GOT3 (cell line): ENCODE data around the gene EML4.
"Not testable (repeated sequence)": the region's sequence is repeated elsewhere in the genome, so short reads cannot be mapped to it uniquely, and the experiment has no call there.

ENCODE experiments used
- DNase-seq: peaks from one replicate; lab custom pipeline; 2025; ENCODE audit warnings: mixed read lengths; lab: John Stamatoyannopoulos, UW

The EML4 gene

DNA sequence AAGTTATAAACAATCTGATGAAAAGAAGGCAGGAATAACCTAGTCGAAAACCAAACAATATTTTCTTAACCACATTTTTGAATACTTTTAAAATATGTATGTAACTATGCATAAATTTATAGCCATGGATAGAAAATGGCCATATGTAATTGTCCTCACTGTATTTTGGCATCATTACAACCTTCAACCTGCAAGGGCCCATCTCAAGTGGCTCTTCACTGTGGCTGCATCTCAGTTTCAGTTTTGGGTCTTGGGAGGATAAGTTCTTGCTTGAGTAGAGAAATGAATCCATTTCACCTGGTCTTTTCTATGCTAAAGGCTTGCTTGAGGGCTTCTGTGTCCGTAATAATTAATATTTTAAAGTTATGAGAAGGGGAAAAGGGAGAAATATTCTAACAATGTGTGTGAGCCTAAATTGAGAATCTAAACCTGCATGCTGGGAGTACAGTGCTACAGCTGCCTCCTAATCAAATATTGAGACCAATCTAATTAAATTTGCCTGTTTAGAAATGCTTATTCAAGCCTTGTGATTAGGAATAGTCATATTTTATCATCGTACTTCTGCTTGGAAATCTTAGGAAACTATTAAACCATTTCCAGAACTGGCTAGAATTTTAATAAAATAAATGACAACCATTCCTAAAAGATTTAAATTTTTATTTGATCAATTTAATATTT, 92.5 kb downstream of the EML4 start:
- no peak for DNase-seq

DNA sequence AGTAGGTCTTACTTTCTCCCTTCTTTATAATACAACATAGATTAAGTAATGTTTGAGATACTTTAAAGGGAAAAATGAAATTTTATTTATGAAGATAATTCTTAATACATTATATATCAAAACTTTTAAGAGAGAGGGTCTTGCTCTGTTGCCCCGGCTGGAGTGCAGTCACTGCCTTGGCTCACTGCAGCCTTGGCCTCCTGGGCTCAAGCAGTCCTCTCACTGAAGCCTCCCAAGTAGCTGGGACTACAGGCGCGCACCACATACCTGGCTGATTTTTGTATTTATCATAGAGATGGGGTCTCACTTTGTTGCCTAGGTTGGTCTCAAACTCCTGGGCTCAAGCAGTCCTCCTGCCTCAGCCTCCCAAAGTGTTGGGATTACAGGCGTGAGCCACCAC, 97.1 kb downstream of the EML4 start:
- DNase-seq: no peak

DNA sequence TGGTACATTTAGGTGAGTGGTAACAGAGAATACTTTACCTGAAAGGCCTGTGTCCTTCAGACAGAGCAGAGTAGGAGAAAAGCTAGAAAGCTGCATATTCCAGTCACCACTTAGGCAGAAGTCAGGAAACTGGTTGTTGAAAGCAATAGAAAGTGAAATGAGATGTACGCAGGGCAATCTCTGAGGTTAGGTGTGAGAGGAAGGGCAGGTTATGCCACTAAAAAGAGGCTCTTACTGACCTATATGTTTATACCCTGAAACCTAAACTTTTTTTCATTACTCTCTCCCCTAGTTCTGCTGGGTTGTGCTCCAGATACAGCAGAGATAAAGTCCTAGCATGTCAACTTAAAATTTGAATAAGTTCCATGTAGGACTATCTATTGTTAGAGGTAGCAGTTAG, 98.4 kb downstream of the EML4 start:
- no peak for DNase-seq

DNA sequence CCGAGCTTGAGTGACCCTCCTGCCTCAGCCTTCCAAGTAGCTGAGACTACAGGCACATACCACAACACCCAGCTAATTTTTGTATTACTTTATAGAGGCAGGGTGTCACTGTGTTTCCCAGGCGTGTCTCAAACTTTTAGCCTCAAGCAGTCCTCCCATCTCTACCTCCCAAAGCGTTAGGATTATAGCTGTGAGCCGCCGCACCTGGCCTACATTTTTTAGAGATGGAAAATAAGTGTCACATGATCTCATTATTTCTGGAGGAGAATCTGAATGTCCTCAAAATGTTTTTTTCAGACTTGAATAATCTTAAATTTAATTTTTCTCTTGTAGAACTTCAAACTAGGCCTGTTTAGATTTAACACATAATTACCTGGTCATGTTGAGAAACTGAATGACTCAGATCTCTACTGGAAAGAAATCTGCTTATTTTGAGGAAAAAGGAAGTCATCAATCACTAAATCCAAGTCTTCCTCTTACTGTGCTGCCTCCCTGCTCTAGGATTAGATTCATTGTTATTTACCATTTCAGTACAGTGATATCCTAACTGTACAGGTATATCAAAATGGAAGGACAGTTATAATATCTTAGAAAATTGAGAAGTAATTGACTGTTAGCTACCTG, 99.5 kb downstream of the EML4 start:
- no peak for DNase-seq

DNA sequence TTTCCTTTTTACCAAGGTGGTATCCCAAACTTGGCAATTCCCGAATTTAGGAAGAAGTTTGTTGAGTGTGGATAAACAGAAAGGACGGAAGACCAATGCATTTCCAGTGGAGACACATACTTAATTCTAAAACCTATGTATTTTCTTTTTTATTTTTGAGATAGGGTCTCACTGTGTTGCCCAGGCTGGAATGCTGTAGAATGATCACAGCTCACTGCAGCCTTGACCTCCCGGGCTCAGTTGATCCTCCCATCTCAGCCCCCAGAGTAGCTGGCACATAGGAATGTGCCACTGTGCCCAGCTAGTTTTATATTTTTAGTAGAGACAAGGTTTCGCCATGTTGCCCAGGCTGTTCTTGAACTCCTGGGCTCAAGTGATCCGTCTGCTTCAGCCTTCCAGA, 101.6 kb downstream of the EML4 start:
- no peak for DNase-seq

DNA sequence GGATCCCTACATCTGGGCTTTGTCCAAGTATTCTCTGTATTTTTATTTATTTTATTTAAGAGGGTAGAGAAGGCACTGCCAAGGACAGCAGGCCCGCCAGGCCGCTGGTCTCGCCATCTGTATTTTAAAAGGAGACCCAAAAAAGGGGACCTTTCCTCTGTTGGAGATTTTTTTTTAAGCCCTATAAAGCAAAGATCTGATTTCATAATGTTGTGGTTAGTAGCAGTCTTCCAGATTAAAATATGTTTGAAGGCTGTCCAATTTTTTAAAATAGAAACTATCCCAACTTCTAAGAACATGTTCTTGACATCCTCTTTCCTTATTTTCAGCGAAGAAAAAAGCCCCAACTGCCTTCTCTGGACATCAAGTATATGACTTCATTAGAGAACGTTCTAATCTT, 102.1 kb downstream of the EML4 start:
- not testable (repeated sequence) for DNase-seq

DNA sequence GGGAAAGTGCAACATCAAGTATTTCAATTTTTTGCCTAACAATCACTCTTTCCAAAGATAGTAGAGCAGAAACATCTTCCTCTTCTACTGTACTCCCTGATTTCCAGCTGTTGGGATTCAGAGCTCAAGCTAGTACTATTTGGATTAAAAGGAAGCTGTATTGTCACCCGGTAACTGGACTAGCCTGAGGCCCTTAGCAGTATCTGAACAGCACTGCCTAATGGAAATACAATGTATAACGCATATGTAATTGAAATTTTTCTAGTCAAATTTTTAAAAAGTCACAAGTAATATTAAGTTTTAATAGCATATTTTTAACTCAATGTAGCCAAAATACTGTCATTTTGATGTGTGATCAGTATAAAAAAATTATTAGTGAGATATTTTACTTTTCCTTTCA, 105.7 kb downstream of the EML4 start:
- DNase-seq: no peak

DNA sequence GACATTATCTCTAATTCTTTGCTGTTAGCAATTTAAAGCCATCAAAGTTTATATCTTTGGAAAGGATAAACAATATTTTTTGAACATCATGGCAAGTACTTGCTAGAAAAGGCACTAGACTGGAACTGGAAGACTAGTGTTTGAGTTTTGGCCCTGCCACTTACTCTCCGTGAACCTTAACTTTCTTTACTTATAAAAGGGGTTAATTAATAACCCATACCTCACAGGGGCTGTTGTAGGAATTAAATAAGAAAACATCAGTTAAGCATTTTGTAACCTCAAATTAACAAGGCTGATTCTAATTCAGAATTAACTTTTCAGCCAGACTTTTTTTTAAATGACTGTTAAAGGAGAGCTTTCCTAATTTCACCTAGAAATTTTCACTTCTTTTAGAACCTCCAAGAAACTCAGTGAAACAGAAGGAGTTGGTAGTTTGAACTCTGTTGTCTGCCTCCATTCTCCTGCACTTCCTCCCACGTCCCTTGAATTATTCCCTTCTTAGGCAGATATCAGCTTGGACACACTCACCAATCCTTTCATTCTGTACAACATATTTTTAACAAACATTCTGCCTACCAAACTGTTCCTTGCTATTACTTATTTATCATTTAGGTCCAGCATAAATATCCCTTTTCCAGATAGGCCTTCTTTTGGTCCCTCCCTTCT, 112.4 kb downstream of the EML4 start:
- no peak for DNase-seq

DNA sequence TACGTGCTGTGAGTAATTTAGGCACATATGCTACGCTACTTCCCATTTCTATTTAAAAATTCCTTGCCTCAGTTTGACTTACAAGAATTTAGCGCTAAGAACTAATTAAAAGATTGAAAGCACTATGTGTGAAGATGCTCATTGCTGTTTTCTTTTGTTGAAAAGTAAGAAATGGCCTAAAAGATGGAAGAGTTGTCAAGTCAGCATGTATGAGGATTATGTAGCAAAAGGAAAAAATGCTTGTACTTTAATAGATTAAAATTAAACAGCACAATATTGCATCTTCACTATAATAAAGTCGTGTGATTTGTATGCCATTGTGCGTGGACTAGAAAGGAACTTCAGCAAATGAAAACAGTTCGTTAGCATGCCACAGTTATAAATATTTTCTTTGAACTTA, 114.9 kb downstream of the EML4 start:
- no peak for DNase-seq

DNA sequence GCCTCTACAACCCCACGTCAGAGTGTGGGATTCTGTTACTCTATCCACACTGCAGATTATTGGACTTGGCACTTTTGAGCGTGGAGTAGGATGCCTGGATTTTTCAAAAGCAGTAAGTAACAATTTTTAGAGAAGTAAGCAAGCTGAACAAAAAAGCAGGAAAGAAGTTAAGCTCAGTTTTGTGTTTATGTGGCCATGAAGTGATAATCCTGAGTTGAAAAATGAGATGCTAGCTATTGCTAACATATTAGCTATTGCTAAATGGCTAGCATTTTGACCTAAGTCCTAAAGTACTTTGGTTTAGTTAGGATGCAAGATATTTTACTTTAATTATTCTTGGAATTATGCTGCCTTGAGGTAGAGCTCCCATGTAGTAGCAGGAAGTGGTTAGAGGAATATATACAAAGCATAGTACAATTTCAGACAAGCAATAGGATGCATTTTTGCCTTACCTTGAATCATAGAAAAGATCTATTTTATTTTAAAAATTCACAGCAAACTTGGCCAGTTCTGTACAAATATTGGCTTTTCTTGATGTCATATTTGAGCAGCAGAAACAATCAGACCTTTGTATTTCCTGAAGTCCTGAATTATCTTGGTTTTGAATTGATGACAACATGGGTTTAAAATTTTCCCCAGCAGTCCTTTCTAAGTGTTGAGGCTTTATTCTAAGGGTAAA, 117.3 kb downstream of the EML4 start:
- no peak for DNase-seq

DNA sequence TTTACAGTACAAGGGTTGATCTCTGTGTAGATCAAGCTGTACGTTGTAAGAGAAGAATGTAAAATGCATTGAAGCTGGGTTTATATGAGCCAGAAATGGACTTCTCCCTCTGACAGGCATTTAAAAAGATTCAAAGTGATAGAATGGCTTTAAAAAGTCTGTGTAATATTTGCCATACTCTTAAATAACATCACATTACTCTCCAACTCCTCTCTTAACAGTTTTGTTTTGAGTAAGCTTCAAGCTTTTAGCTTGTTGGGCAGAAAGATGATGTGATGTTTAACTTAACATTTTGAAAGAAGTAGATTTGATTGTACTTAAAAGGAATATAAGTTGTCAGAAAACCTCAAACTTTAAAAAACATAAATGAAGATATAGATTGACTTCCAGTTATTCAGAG, 119.7 kb downstream of the EML4 start:
- no peak for DNase-seq

DNA sequence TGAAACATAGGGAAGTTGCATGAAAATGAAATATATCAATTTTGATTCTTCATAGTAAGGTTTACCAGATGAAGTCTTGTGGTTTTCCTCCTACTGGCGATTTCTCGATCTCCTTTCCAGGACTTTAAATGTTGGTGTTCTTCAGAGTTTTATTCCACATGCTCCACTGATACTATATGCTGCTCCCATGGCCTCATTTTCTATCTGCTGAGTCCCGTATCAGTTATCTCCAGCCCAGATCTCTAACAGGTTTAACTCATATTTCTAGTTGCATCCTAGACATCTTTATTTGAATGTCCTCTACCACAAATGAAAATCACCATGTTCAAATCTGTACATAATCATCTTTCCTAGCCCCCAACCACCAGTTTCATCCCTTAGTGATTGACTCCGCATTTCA, 120.1 kb downstream of the EML4 start:
- no peak for DNase-seq

DNA sequence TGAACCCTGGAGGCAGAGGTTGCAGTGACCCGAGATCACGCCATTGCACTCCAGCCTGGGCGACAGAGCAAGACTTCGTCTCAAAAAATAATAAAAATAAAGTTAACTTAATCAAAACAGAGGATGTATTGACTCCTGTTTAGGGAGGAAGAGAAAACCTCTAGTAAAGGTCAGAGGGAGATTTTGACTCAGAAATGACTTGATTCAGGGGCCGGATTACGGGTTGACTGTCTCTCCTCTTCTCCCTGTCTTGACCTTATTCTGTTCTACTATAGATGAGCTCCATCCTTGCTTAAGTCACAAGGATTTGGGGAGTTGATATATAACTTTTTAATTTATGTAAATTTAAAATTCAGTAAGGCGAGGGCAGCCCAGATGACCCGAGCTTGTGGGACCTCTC, 120.9 kb downstream of the EML4 start:
- no peak for DNase-seq

DNA sequence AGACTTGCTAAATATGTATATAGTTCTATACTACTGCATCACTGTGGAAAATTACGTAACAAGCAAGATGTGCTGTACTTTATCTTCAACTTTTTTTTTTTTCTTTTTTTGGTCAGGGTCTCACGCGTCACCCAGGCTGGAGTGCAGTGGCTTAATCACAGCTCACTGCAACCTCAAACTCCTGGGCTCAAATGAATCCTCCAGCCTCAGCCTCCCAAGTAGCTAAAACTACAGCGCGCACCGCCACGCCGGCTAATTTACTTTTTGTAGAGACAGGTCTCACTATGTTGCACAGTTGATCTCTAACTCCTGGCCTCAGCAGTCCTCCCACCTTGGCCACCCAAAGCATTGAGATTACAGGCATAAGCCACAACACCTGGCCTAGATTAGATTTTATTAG, 123.9 kb downstream of the EML4 start:
- DNase-seq: no peak

DNA sequence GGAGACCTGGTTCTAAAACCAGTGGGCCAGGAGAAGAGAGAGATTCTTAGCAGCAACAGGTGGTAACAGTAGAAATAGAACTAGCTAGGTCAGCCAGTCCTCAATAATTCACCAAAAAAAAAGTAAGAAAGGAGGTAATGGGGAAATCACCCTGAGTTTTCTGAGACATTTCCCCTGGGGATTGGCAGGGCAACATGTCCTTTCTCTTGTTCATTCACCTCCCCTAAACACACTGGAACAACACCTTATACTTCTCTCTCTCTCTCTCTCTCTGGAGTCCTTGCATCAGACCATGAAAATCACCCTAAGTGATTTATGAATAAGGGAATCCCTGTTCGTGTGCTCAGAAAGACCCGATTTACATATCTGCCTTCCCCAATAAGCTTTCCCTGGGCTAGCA, 127.1 kb downstream of the EML4 start:
- no peak for DNase-seq

DNA sequence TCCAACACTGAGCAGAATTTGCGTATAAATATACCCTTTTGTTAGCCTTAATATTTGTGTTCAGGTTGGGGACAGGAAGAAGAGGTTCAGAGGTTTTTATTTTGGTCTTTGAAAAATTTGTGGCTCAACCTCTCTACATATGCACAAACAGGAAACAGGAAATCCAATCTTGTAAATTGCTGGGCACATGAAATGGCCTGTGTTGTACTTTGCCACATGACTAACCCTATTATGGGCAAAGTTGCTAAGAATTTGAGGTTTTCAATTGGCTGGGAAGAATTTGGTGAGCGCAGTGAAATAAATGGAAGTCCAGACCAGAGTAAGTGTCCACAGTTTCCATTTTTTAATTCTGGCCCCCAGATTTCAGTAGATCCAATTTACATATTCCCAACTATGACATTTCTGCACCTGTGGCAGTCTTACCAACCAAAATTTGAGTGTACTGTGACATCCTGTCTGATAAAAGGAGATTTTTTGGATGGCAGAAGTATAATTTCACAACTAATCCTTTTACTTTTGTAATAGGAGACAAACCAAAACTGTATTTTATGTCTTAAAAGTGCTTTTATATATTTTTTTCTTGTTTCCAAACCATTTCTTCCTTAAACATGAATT, 128.3 kb downstream of the EML4 start:
- no peak for DNase-seq

DNA sequence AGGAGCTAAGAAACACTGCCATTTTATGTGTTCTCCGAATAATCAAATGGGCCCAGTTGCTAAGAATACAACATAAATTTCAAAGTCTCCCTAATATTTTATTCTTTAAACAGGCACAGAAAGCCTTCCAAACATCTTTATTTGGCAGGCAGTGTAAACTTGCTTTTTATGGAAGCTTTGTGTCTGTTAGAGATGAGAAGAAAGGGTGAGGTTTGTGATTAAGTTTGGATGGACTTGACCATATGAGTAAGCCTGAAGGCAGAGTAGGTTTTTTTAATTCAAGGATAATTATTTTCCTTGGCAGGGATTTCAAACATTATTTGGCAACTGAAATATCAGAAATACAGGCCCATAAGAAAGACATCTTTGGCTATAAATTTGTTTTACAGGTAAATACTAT, 129.0 kb downstream of the EML4 start:
- DNase-seq: no peak

DNA sequence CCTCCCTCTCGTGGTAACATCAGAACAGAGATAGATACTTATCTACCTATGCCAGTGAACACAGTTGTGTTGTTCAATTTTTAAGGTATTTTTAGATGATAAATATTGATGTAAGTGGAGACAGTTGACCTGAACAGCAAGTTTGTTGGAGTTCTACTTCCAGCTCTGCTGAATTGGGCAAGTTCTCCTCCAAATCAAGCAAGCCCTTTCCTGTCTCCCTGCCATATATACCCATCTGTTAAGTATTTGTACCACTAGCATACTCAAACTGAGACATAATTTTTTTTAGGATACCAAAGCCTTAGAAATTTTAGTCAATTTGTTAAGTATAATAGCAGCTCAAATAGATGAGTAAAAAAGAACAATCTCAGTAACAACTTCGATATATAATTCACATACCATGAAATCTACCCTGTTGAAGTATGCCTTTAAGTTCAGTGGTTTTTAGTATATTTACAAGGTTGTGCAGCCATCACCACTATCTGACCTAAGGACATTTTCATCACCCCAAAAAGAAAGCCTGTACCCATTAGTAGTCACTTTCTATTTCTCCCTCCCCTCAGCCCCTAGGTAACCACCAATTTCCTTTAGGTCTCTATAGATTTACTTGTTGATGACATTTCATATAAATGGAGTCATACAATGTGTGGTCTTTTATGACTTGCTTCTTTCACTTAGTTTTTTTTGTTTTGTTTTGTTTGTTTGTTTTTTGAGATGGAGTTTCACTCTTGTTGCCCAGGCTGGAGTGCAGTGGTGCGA, 130.0 kb downstream of the EML4 start:
- DNase-seq: no peak

DNA sequence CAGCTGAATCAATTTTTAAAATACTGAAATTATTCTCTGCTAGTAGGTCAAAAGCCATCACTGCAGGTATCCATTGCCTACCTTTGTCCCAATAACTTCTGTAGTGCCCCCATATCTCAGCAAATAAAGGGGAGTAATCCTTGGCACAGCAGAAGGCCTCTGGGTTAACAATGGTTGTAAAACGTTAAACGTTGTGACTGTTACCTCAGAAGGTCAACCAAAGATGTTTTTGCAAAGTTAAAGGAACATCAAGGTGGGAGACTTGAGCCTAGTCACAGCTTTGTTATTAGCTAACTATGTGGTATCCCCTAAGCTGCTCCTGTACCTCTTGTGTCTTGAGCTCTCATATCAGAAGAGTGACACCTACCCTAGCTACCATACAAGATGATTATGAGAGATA, 131.4 kb downstream of the EML4 start:
- DNase-seq: no peak

DNA sequence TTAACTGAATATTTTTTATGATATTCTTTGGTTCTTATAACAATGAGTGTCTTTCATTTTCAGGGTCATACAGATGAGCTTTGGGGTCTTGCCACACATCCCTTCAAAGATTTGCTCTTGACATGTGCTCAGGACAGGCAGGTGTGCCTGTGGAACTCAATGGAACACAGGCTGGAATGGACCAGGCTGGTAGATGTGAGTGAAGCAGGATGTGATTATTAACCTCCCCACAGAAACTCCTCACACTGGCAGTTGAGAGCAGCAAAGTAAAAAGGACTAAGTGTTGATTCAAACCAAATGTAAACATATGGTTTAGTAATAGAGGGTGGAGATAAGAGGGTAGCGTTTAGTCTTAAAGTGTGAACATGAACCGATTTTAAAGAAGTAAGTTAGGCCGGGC, 134.1 kb downstream of the EML4 start:
- no peak for DNase-seq

DNA sequence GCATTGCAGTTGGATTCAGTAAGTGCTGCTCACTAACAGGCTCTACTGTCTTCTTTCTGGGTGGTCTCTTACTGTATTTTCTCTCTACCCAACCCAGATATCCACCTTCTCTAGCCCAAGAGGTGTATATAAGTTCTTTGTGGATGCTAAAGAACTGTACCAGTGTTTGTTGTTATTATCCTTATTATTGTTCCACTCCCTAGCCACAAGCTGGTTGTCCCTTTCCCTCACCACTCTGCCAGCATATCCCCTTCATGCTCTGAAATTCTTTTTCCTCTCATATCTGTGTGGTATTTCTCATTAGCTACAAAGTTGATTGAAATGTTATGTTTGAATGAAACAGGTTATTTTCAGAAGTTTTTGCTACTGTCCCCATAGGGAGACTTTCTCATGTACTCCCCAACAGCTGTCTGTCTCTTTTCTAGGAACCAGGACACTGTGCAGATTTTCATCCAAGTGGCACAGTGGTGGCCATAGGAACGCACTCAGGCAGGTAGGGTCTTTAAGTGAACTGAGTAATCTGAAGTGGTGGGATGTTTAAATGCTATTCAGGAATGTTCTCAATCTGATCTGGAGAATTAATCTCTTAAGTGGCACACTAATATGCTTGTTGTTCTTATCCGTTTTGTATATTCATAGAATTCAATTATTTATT, 135.0 kb downstream of the EML4 start:
- DNase-seq: no peak
